ENCODE measurements around the gene C1QTNF6. TPM values are rescaled to one million over a fixed set of nuclear protein-coding genes. Genes with fewer than 3 reads are reported as not detected.

C1QTNF6 gene
- total and polyA plus RNA-seq, 10 of the 15 experiments (the other 5 are each of a cell fraction or from before 2014, with no cell fraction given) = 0.16 to 4.1 (median 1.3) TPM

GRCh38 chr22:37157516-37158285 lies 30.3 kb downstream of the C1QTNF6 start:
- ATAC-seq = no peak
- Histone ChIP-seq H3K27me3 (replicated peaks in 1 of 2; ENCODE audit: control insufficient read depth in 2 of 2, insufficient read depth in 2 of 2, low read length in 1 of 2) (no peaks in the 10 kb centered on the region), H2AFZ (ENCODE audit: control insufficient read depth, low read depth, low read length) (no peak overlapping the region), H3K4me3 (no peak overlapping the region), H4K20me1 (ENCODE audit: control insufficient read depth, insufficient read depth) (no peaks in the 10 kb centered on the region), H3K4me1 (ENCODE audit: control insufficient read depth, insufficient read depth, low read length) (peaks cover 58% of the 10 kb centered on the region), H3K9ac (ENCODE audit: control insufficient read depth, insufficient read depth, low read length) (no peak overlapping the region), H3K27ac (ENCODE audit: control insufficient read depth, insufficient read depth) (no peak overlapping the region), H3K79me2 (ENCODE audit: control insufficient read depth, insufficient read depth, low read length) (no peaks in the 10 kb centered on the region), H3K36me3 (ENCODE audit: control insufficient read depth in 2 of 2, insufficient read depth in 2 of 2, low read length in 1 of 2) (no peaks in the 10 kb centered on the region), H3K9me3 (replicated peaks; ENCODE audit: control insufficient read depth, insufficient read depth, low read length) (peaks cover 5% of the 10 kb centered on the region; the same call in 2 of the 3 replicates), H3K4me2 (ENCODE audit: control insufficient read depth, insufficient read depth) (no peak overlapping the region)
- WGBS (ENCODE audit: insufficient coverage, insufficient replicate concordance, low lambda C conversion rate, missing lambda C conversion rate) = 86% methylated on average over 13 of the region's 13 CpGs
- in situ Hi-C loops (cut with MboI) (no loop called here), intact Hi-C loops (cut with micrococcal nuclease; ENCODE audit: unreplicated experiment) (no loop called here)
- TF ChIP-seq KLF5 (IDR thresholded peaks at IDR 0.05; ENCODE audit: partially characterized antibody) (no peak), CEBPB (IDR thresholded peaks at IDR 0.05; ENCODE audit: borderline replicate concordance in 1 of 2, low read depth in 2 of 2, low read length in 2 of 2) (no peak), FOXM1 (IDR thresholded peaks at IDR 0.05; ENCODE audit: low read depth, low read length) (no peak), SMAD5 (IDR thresholded peaks at IDR 0.05; ENCODE audit: low read depth) (no peak)
- ChIA-PET SMC1A (ENCODE audit: uncharacterized antibody, unreplicated experiment) (no interaction called here), POLR2A (interaction anchor here (1.2 kb wide), 1 partner anchor 11 kb away, joined by 3 read pairs; no protein-coding TSS in a partner anchor), RAD21 (ENCODE audit: unreplicated experiment) (interaction anchor here (1.3 kb wide), 1 partner anchor 12 kb away, joined by 4 read pairs; no protein-coding TSS in a partner anchor), CTCF (interaction anchor here (2.0 kb wide), 1 partner anchor 9 kb away, joined by 5 read pairs; no protein-coding TSS in a partner anchor)
- BruUV-seq (replicated peaks) = no TSS peak
- DNase-seq (ENCODE audit: low read depth, low spot score) = no peak
- no peak for FAIRE-seq

Measured in GM12878 (cell line).